HL-60 (cell line): ENCODE measurements around the gene TSPEAR.

Source experiments
- CTCF ChIP-seq: IDR thresholded peaks from one replicate; pipeline ENCODE4 v1.5.1; 2011; ENCODE audit warnings: low read length, control low read depth, inconsistent platforms; ENCODE audit not compliant: insufficient read depth
- GABPA ChIP-seq: IDR thresholded peaks from 2 replicates; pipeline ENCODE4 v1.6.1; 2012; ENCODE audit warnings: low read depth
- POLR2AphosphoS5 ChIP-seq: IDR thresholded peaks from 2 replicates; pipeline ENCODE4 v1.6.1; 2012; ENCODE audit warnings: low read depth
- SPI1 ChIP-seq: IDR thresholded peaks from 2 replicates; pipeline ENCODE4 v1.6.1; 2012; ENCODE audit warnings: low read depth, mild to moderate bottlenecking, borderline replicate concordance
- TF ChIP-seq, protein P1 (sequence below): IDR thresholded peaks from 2 replicates; pipeline ENCODE4 v1.6.1; 2012; ENCODE audit warnings: low read depth; ENCODE audit not compliant: insufficient replicate concordance

DNA sequence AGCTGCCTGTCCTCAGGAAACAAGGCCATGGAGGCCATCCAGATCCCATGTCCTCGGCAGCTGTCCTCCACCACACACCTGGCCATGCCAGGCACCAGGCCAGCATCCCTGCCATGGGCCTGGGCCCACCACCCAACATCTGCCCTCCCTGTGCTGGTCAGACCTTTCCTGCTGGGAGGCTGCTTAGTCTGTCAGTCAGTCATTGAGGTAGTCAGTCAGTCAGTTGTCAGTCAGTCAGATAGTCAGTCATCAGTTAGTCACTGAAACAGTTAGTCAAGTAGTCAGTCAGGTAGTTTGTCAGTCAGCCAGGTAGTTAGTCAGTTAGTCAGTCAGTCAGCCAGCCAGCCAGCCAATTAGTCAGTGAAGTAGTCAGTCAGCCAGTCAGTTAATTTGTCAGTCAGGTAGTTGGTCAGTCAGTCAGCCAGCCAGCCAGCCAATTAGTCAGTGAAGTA lies 188.6 kb downstream of the TSPEAR start:
- TF ChIP-seq CTCF (no peak), GABPA (no peak), POLR2AphosphoS5 (no peak), SPI1 (no peak)
- TF ChIP-seq, protein P1, sequence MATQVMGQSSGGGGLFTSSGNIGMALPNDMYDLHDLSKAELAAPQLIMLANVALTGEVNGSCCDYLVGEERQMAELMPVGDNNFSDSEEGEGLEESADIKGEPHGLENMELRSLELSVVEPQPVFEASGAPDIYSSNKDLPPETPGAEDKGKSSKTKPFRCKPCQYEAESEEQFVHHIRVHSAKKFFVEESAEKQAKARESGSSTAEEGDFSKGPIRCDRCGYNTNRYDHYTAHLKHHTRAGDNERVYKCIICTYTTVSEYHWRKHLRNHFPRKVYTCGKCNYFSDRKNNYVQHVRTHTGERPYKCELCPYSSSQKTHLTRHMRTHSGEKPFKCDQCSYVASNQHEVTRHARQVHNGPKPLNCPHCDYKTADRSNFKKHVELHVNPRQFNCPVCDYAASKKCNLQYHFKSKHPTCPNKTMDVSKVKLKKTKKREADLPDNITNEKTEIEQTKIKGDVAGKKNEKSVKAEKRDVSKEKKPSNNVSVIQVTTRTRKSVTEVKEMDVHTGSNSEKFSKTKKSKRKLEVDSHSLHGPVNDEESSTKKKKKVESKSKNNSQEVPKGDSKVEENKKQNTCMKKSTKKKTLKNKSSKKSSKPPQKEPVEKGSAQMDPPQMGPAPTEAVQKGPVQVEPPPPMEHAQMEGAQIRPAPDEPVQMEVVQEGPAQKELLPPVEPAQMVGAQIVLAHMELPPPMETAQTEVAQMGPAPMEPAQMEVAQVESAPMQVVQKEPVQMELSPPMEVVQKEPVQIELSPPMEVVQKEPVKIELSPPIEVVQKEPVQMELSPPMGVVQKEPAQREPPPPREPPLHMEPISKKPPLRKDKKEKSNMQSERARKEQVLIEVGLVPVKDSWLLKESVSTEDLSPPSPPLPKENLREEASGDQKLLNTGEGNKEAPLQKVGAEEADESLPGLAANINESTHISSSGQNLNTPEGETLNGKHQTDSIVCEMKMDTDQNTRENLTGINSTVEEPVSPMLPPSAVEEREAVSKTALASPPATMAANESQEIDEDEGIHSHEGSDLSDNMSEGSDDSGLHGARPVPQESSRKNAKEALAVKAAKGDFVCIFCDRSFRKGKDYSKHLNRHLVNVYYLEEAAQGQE = no peak
